Effector memory CD8-positive, alpha-beta T cell (primary cell): ENCODE measurements around the gene PALD1.

ENCODE experiments used
- ATAC-seq: fragments of 150-1000 bp; cut with Tn5 transposase; replicated peaks from 2 replicates; pipeline ENCODE4 v1.10.0; 2021; ENCODE audit warnings: mild to moderate bottlenecking, moderate library complexity
- DNase-seq, 3 experiments: peaks; one replicate each; pipeline ENCODE4 v3.0.0; 2021
- H3K27ac Mint-ChIP-seq, 2 donors: one replicate each; pipeline ENCODE4 v1.8.0; 2022; ENCODE audit warnings: mild to moderate bottlenecking in 2 of 2, mixed read lengths in 2 of 2, moderate library complexity in 2 of 2
- H3K27me3 Mint-ChIP-seq, 2 donors: one replicate each; pipeline ENCODE4 v1.8.0; 2022; ENCODE audit warnings: mixed read lengths in 2 of 2
- H3K36me3 Mint-ChIP-seq: one replicate; pipeline ENCODE4 v1.8.0; 2022; ENCODE audit warnings: mild to moderate bottlenecking, moderate library complexity, mixed read lengths; ENCODE audit not compliant: insufficient read depth
- H3K4me1 Mint-ChIP-seq, 2 donors: one replicate each; pipeline ENCODE4 v1.8.0; 2022; ENCODE audit warnings: low read depth in 2 of 2, mixed read lengths in 2 of 2
- H3K4me3 Mint-ChIP-seq, 2 donors: one replicate each; pipeline ENCODE4 v1.8.0; 2022; ENCODE audit warnings: mild to moderate bottlenecking in 2 of 2, mixed read lengths in 2 of 2, moderate library complexity in 2 of 2
- H3K9me3 Mint-ChIP-seq, 2 donors: one replicate each; pipeline ENCODE4 v1.8.0; 2022; ENCODE audit warnings: mixed read lengths in 2 of 2

The PALD1 gene

DNA sequence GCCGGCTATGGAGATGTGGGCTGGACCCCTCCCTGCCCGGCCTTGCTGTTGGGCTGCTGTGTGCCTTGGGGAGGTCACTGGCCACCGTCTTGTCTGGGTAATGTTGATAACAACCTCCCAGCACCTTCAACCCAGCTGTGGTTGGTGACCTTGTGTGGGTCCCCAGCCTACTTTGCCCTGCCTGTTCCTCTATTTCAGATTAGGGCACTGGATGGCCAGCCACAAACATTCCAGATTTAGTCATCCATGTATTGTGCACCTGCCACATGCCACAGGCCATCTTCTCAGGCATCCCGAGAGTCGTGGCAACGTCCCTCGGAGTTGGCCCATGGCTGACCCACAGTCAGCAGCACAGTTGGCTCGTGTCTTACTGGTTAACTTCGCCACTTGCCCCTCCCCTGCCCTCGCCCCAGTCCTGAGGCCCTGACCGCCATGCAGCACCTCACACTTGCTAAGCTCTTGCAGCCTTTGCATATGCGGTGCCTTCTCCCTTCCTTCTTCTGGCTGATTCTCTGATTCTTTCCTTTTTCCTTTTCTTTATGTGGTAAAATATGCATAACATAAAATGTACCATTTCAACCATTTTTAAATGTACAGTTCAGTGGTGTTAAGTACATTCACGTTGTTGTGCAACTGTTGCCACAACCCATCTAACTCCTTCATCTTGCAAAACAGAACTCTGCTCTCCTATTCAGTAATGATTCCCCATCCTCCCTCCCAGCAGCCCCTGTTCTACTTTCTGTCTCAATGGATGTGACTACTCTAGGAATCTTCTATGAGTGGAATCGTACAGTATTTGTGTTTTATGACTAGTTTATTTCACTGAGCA is 63.4 kb downstream of the PALD1 start:
- H3K36me3 Mint-ChIP-seq: no peaks in the 10 kb centered on the region
- no peak overlapping the region for H3K27ac Mint-ChIP-seq
- DNase-seq (no peak), ATAC-seq (no peak)
- H3K9me3 Mint-ChIP-seq: no peaks in the 10 kb centered on the region
- no peak overlapping the region for H3K4me3 Mint-ChIP-seq
- H3K27me3 Mint-ChIP-seq: peaks cover 0 to 11% of the 10 kb centered on the region in 2 donors
- H3K4me1 Mint-ChIP-seq: no peaks in the 10 kb centered on the region

DNA sequence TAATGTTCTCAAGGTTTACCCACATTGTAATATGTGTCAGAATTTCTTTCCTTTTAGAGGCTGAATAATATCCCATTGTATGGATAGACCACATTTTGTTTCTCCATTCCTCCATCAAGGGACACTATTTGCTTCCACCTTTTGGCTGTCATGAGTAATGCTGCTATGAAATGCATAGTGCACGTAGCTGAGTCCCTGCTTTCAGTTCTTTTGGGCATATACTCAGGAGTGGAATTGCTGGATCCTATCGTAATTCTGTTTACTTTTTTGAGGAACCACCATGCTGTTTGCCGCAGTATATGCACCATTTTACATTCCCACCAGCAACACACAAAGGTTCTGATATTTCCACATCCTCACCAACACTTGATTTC is 64.0 kb downstream of the PALD1 start:
- no peak overlapping the region for H3K4me3 Mint-ChIP-seq
- no peak for ATAC-seq

DNA sequence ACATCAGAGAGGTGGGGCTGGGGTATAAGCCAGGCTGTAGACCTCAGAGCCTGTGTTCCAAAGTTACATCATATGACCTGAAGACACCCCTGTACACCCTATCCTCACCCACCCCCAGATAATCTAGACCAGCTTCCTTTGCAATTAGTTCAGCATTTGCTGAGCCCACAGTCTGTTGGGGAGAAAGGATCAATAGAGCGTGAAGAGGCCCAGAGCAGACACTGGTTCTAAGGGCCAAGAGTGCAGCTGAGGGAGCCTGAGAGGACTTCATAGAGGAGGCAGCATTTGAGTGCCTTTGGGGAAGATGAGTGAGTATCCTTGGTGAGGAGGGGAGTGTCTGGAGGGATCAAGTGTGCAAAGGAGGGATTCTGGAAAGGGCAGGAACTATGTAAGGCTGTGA is 65.3 kb downstream of the PALD1 start:
- no peaks in the 10 kb centered on the region for H3K9me3 Mint-ChIP-seq
- no peaks in the 10 kb centered on the region for H3K4me1 Mint-ChIP-seq
- no peaks in the 10 kb centered on the region for H3K36me3 Mint-ChIP-seq
- H3K27me3 Mint-ChIP-seq: peaks cover 0 to 11% of the 10 kb centered on the region in 2 donors
- DNase-seq (no peak), ATAC-seq (no peak)
- H3K4me3 Mint-ChIP-seq: no peak overlapping the region
- peak overlapping the region in 1 of 2 donors; percentile 42 for H3K27ac Mint-ChIP-seq

More for the DNA sequence above, 64.0 kb downstream of the PALD1 start:
- Mint-ChIP-seq H3K36me3 (no peaks in the 10 kb centered on the region), H3K4me1 (no peaks in the 10 kb centered on the region), H3K9me3 (no peaks in the 10 kb centered on the region), H3K27me3 (peaks cover 0 to 11% of the 10 kb centered on the region in 2 donors), H3K27ac (no peak overlapping the region)
- DNase-seq: no peak

DNA sequence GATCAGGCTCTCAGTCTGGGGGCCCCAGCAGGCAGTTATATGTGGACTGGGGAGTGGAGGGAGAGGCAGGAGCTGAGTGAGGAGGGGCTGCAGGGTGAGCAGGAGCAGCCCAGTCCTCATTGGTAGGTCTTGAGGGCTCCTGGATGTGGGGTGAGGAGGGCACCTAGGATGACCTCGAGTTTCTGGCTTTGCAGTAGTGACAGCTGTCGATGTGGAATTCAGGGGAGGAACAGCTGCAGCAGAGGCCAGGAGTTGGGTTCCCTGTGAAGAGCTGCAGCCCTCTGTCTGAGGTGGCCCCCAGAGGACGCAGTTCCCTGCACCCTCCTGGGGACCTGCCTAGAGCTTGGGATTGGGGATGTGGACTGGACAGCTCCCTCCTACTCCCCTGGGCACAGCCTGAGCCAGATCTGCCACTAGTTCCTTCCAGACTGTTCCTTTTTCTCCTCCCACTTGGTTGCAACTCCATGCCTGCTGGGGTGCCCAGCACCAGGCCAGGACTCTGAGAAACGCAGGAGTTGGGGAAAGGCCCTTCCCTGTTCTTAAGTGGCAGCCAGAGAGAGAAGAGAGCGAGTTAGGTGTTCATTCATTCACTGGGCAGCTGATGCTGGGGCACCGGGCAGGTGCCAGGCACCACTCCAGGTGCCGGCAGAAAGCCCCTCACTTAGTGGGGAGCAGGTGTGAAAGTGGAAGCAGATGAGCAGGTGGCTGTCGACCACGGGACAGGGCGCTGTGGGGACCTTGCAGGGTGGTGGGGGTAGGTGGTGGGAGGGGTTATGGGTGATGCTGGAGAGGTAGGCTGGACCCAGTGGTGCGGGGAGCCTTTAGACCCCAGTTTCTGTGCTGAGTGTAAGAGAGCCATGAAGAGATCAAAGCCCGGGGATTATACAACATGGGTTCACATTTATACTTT is 66.1 kb downstream of the PALD1 start:
- Mint-ChIP-seq H3K9me3 (no peaks in the 10 kb centered on the region), H3K27ac (peak overlapping the region in 1 of 2 donors; percentile 42), H3K27me3 (peaks cover 0 to 11% of the 10 kb centered on the region in 2 donors), H3K4me3 (no peak overlapping the region), H3K4me1 (peaks cover 1 to 2% of the 10 kb centered on the region in 2 donors), H3K36me3 (no peaks in the 10 kb centered on the region)
- ATAC-seq (no peak), DNase-seq (no peak)

DNA sequence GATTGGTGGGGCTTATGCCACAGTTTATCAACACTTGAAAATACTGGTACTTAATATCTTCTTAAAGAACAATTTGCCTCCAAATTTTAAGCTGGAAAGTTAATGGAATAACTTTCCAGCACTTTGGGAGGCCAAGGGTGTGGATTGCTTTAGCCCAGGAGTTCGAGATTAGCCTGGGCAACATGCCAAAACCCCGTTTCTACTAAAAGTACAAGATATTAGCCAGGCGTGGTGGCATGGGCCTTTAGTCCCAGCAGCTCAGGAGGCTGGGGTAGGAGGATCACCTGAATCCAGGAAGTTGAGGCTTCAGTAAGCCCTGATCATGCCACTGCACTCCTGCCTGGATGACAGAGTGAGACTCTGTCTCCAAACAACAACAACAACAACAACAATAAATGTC is 68.0 kb downstream of the PALD1 start:
- Mint-ChIP-seq H3K27ac (no peak overlapping the region), H3K4me1 (peaks cover 5 to 6% of the 10 kb centered on the region in 2 donors), H3K4me3 (no peak overlapping the region), H3K36me3 (no peaks in the 10 kb centered on the region), H3K27me3 (peaks cover 0 to 11% of the 10 kb centered on the region in 2 donors), H3K9me3 (no peaks in the 10 kb centered on the region)
- DNase-seq: no peak
- no peak for ATAC-seq

DNA sequence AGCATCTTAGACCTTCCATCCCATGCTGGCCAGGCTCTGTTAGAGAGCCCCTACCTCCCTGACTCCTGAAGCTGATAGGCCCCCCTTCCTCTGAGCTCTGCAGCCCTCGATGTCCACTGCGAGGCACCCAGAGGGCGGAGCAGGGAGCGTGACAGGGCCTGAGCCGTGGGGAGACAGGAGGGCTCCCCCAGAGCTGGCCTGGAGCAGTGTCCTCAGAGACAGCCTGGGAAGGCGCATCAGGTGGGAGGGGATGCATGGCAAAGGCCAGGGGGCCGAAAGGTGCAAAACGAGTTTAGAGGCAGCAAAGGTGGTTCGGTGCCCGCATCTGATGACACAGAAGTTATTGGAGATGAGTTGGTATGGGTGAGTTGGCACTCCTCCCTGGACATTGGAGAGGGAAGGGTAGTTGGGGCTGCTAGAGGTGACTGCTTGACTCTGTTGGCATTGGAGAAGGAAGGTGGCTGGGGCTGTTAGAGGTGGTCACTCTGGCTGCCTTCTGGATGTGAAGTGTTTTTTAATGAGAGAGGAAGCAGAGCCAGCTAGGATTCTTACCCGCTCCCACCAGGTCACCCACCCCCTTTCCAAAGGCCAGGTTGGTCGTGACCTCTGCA is 70.9 kb downstream of the PALD1 start:
- Mint-ChIP-seq H3K4me1 (peaks cover 5 to 6% of the 10 kb centered on the region in 2 donors), H3K9me3 (no peaks in the 10 kb centered on the region), H3K27ac (no peak overlapping the region), H3K36me3 (peaks cover 4% of the 10 kb centered on the region), H3K4me3 (no peak overlapping the region), H3K27me3 (peaks cover 0 to 2% of the 10 kb centered on the region in 2 donors)
- DNase-seq (no peak), ATAC-seq (peak; percentile 8)

DNA sequence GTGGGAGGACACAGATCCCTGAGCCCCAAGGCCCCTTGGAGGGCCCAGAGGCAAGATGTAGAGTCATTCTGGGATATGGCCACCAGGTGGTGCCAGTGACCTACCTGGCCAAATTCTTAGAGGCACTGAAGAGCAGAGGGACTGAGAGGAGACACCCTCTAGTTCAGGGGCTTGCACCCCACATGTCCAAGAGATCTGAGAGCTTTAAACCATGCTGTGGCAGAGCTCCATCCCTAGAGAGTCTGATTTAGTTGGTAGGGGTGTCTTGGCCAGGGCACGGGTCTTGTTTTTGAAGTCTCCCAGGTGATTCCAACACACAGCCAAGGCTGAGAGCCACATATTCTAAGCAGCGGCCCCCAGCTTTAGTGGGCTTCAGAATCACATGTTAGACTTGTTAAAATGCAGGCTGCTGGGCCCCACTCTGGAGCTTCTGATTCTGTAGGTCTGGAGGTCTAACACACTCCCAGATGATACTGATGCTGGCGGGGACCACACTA is 71.4 kb downstream of the PALD1 start:
- Mint-ChIP-seq H3K4me3 (no peak overlapping the region), H3K27ac (no peak overlapping the region), H3K4me1 (peaks cover 5 to 6% of the 10 kb centered on the region in 2 donors), H3K36me3 (peaks cover 4% of the 10 kb centered on the region), H3K9me3 (no peaks in the 10 kb centered on the region), H3K27me3 (no peaks in the 10 kb centered on the region)
- ATAC-seq (peak; percentile 90), DNase-seq (peak; percentile 71 to 83 (median 76))

DNA sequence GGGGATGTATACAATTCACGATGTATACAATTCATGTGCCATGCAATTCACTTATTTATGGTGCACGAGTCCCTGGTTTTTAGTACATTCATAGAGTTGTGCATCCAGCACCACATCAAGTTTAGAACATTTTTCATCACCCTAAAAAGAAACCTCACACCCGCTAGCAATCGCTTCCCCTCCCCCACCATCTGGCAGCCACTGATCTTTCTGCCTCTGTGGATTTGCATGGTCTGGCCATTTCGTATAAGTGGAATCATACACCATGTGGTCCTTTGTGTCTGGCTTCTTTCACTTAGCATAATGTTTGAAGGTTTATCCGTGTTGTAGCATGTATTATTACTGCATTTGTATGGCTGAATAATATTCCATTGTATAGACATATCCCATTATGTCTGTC is 71.9 kb downstream of the PALD1 start:
- no peaks in the 10 kb centered on the region for H3K27me3 Mint-ChIP-seq
- H3K27ac Mint-ChIP-seq: no peak overlapping the region
- peaks cover 5 to 6% of the 10 kb centered on the region in 2 donors for H3K4me1 Mint-ChIP-seq
- no peak for ATAC-seq
- no peaks in the 10 kb centered on the region for H3K9me3 Mint-ChIP-seq
- peaks cover 4% of the 10 kb centered on the region for H3K36me3 Mint-ChIP-seq
- DNase-seq: no peak
- no peak overlapping the region for H3K4me3 Mint-ChIP-seq

DNA sequence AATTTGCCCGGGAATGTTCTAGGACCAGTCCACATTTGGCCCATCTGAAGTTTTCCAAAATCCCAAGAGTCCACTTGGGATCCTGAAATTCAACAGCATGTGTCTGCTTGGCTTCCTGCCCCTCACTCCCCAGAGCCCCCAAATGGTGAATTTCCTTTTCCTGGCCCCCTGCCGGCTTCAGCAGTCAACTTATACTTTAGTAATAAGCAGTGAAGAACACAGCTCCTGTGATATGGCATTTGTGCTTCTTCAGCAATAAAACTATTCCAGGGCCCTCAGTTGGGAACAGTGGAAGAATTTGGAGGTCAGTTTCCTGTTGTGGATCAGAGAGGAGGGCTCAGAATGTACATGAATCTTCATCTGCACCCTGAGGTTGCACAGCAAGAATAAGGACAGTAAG is 72.9 kb downstream of the PALD1 start:
- Mint-ChIP-seq H3K27me3 (no peaks in the 10 kb centered on the region), H3K36me3 (peaks cover 4% of the 10 kb centered on the region), H3K4me3 (no peak overlapping the region), H3K9me3 (no peaks in the 10 kb centered on the region), H3K4me1 (peaks cover 5 to 6% of the 10 kb centered on the region in 2 donors), H3K27ac (no peak overlapping the region)
- DNase-seq: no peak
- no peak for ATAC-seq

DNA sequence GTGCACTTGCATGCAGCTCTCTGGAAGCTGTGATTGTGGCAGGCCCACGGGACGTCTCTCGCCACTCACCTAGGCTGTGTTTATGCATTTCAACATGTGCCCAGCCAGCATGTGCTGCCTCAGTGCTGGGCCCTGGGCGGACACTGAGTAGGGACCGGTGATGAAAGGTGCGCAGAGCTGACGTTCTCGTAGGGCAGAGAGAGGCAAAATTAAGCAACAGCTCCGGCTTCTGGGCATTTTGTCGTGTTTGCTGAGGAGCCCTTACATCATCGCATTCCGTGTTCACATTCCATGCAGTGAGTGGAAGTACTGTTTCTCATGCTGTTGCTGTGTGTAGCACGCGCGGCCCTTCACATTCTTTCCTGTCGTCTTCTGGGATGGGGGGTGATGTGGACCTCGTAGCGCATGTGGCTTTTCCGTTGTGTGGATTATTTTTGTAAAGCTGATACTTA is 73.4 kb downstream of the PALD1 start:
- DNase-seq: no peak
- Mint-ChIP-seq H3K4me1 (peaks cover 5 to 6% of the 10 kb centered on the region in 2 donors), H3K9me3 (no peaks in the 10 kb centered on the region), H3K36me3 (peaks cover 4% of the 10 kb centered on the region), H3K27me3 (no peaks in the 10 kb centered on the region), H3K4me3 (no peak overlapping the region), H3K27ac (no peak overlapping the region)
- no peak for ATAC-seq

DNA sequence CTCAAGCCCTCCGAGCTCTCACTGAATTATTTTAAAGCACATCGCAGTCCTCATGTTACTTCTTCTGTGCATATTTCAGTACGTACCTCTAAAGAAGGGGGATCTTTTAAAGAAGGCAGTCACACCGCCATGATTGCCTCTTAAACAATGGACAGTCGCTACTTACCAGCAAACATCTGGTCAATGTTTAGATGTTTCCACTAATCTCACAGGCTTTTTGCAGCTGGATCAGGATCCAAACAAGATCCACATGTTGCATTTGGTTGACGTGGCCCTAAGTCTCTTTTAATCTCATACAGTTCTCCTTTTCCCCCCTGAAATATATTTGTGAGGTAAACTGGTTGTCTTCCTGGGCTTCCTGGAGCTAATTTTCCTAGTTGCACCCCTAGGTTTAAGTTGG is 74.0 kb downstream of the PALD1 start:
- H3K36me3 Mint-ChIP-seq: peaks cover 4% of the 10 kb centered on the region
- peaks cover 5 to 6% of the 10 kb centered on the region in 2 donors for H3K4me1 Mint-ChIP-seq
- H3K27me3 Mint-ChIP-seq: no peaks in the 10 kb centered on the region
- DNase-seq (no peak), ATAC-seq (no peak)
- H3K4me3 Mint-ChIP-seq: no peak overlapping the region
- no peaks in the 10 kb centered on the region for H3K9me3 Mint-ChIP-seq
- no peak overlapping the region for H3K27ac Mint-ChIP-seq

DNA sequence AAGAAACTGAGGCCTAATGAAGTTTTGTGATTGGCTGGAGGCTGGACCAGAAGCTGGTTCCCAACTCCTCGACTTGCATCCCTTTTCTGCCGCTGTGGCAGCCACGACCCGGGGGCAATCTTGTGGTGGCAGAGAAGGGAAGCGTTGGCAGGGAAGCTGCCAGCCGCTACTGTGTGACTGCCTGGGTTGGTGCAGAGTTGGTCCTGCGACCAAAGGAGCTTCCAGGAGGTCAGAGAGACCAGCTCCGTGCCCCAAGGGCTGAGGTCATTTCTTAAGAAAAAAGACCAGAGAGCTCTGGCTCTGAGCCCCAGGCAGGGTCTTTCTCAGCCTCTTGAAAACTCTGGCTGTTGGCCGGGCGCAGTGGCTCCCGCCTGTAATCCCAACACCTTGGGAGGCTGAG is 76.8 kb downstream of the PALD1 start:
- Mint-ChIP-seq H3K4me3 (no peak overlapping the region), H3K36me3 (peaks cover 4% of the 10 kb centered on the region), H3K4me1 (peaks cover 20 to 21% of the 10 kb centered on the region in 2 donors), H3K27ac (no peak overlapping the region), H3K9me3 (no peaks in the 10 kb centered on the region), H3K27me3 (no peaks in the 10 kb centered on the region)
- DNase-seq (no peak), ATAC-seq (no peak)
